ENCODE results near the gene BACH2.

DNA sequence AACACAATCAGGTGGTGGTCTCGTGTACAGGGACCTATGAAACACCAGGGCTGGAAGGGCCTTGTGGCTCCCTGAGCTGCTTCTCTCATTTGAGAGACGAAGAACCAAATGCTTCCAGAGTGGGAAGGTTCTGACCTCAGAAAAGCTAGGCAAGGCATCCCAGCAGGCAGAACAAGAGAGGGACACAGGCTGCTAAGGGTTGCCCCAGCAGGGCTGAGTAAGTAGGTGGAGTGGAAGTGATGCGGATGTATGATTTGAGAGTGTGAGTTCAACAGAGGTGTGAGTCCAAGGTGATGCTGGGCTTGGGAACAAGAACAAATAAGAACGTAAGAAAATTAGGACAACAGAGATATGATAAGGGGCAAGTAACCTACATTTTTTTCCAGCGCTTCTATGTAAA lies 147.8 kb downstream of the BACH2 start:
- TF ChIP-seq EZH2 (IDR thresholded peaks at IDR 0.05) (no peak), EZH2phosphoT487 (IDR thresholded peaks at IDR 0.05) (no peak)
- TF ChIP-seq, protein P1, sequence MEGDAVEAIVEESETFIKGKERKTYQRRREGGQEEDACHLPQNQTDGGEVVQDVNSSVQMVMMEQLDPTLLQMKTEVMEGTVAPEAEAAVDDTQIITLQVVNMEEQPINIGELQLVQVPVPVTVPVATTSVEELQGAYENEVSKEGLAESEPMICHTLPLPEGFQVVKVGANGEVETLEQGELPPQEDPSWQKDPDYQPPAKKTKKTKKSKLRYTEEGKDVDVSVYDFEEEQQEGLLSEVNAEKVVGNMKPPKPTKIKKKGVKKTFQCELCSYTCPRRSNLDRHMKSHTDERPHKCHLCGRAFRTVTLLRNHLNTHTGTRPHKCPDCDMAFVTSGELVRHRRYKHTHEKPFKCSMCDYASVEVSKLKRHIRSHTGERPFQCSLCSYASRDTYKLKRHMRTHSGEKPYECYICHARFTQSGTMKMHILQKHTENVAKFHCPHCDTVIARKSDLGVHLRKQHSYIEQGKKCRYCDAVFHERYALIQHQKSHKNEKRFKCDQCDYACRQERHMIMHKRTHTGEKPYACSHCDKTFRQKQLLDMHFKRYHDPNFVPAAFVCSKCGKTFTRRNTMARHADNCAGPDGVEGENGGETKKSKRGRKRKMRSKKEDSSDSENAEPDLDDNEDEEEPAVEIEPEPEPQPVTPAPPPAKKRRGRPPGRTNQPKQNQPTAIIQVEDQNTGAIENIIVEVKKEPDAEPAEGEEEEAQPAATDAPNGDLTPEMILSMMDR (IDR thresholded peaks at IDR 0.05), result no peak

All from neural progenitor cell (in vitro differentiated cells).